ENCODE data around the gene CDH18.
"Not testable (repeated sequence)": the region's sequence is repeated elsewhere in the genome, so short reads cannot be mapped to it uniquely, and the experiment has no call there.

Gene CDH18

GRCh38 chr5:19859020-19859419 lies 129.0 kb downstream of the CDH18 start:
- DNase-seq (ENCODE audit: low read depth): no peak

DNA sequence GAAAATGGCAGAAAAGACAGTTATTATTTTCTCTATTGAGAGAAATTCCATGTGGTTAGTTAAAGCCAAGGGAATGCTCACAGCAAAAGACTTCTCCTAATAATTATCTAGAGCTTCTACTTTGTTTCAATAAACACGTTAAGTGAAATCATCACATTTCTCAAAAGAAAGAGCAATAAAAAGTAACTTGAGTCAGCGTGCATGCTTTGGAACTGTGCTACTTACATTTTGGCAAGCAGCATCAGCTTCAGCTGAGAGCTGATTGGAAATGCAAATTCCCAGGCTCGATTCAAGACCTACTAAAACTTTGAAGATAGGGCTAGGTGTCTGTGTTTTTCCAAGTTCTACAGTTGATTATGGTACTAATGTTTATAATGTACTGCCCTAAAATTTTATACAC lies 132.1 kb downstream of the CDH18 start:
- DNase-seq (ENCODE audit: low read depth): no peak

GRCh38 chr5:19855453-19855852 lies 132.5 kb downstream of the CDH18 start:
- no peak for DNase-seq (ENCODE audit: low read depth)

- DNase-seq (ENCODE audit: low read depth): no peak
Measured at GRCh38 chr5:19855031-19855430, 133.0 kb downstream of the CDH18 start.

GRCh38 chr5:19853616-19854240 lies 134.3 kb downstream of the CDH18 start:
- DNase-seq (ENCODE audit: low read depth): no peak

GRCh38 chr5:19837536-19838174 lies 150.3 kb downstream of the CDH18 start:
- no peak for DNase-seq (ENCODE audit: low read depth)

DNA sequence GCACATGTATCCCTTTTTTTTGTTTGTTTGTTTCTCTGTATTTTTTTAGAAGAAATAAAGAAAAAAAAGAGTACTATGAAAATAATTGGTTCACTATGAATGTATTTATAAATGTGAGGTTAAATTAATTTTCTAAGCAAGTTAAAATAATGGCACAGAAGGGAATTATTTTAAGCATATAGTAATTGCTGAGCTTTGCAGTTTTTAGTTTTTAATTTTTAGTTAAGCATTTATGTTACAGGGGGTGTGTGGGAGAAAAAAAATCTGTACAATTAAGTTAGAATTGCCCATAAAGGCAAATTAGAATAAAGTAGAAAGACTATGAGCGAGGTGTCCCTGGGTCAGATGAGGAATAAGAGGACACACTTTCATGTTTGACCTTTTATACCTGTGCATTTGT lies 152.6 kb downstream of the CDH18 start:
- no peak for DNase-seq (ENCODE audit: low read depth)

DNA sequence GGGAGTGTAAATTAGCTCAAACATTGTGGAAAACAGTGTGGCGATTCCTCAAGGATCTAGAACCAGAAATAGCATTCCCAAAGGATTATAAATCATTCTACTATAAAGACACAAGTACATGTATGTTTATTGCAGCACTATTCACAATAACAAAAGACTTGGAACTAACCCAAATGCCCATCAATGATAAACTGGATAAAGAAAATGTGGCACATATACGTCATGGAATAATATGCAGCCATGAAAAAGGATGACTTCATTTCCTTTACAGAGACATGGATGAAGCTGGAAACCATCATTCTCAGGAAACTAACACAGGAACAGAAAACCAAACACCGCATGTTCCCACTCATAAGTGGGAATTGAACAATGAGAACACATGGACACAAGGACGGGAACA lies 175.3 kb downstream of the CDH18 start:
- not testable (repeated sequence) for DNase-seq (ENCODE audit: low read depth)

DNA sequence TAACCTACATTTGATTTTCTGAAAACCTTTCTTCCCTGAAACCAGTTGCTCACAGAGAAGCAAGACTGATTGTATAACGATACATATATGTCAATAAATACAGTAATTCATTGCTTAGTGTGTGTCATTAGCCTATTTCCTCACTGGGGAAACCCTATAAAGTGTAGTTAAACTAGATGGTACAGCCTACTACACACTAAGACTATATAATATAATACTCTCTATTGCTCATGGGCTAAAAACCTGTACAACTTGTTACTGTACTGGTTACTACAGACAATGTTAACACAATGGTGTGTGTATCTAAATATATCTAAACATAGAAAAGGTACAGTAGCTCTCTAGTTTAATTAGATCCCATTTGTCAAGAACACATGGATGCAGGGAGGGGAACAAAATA lies 181.2 kb downstream of the CDH18 start:
- DNase-seq (ENCODE audit: low read depth): no peak

DNA sequence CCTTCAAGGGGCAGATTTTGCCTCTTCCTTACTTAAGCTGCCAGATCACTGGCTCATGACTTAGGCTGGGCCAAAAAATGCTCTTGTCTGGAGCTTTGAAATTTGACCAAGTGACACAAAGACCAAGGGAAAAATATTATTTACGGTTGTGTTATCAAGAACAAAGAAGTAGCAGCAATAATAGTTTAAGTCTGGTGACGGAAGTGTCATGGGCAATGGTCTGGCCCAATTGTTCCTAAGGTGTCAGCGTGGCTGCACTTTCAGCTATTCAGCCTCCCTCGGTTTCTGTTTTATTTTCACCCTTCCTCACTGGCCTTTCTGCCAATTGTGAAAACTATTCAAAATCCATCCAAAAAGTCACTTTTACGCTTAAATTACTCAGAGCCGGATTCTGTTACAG lies 185.3 kb downstream of the CDH18 start:
- DNase-seq (ENCODE audit: low read depth): no peak

- no peak for DNase-seq (ENCODE audit: low read depth)
Measured at GRCh38 chr5:19795218-19795617, 192.8 kb downstream of the CDH18 start.

GRCh38 chr5:19790829-19791466 lies 197.1 kb downstream of the CDH18 start:
- DNase-seq (ENCODE audit: low read depth): no peak

GRCh38 chr5:19782566-19782965 lies 205.4 kb downstream of the CDH18 start:
- DNase-seq (ENCODE audit: low read depth): no peak

GRCh38 chr5:19777363-19777762 lies 210.6 kb downstream of the CDH18 start:
- no peak for DNase-seq (ENCODE audit: low read depth)

DNA sequence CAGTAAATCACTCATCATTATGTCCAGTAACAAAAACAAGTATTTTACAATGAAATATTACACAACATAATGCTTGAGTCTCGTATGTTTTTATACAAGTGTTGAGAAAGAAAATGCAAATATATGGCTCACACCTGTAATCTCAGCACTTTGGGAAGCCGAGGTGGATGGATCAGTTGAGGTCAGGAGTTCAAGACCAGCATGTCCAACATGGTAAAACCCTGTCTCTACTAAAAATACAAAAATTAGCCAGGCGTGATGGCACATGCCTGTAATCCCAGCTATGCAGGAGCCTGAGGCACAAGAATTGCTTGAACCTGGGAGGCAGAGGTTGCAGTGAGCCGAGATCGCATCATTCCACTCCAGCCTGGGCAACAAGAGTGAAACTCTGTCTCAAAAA lies 211.1 kb downstream of the CDH18 start:
- not testable (repeated sequence) for DNase-seq (ENCODE audit: low read depth)

DNA sequence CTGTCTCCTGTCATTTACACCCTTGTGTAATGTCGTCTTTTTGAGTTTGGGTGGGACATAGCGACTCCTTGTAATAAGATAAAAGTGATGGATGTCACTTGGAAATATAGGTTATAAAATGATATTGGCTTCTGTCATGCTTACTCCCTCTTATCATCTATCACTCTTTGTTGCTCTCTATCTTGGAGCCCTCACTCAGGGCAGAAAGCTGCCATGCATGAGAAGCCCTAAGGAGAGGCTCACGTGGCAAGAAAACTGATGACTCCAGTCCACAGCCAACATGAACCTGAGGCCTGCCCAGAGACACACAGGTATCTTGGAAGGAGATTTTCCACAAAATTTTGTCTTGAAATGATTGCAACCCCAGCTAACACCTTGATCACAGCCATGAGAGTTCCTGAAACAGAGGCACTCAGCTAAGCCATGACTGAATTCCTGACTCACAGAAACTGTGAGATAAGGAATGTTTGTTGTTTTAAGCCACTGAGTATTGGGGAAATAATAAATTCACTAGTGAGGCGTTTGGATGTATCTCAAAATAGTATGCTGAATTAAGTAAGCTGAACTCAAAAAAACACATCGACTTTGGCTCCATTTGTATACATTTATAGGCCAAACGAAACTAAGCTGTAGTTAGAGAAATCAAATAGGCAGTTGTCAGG lies 216.7 kb downstream of the CDH18 start:
- DNase-seq (ENCODE audit: low read depth): no peak

DNA sequence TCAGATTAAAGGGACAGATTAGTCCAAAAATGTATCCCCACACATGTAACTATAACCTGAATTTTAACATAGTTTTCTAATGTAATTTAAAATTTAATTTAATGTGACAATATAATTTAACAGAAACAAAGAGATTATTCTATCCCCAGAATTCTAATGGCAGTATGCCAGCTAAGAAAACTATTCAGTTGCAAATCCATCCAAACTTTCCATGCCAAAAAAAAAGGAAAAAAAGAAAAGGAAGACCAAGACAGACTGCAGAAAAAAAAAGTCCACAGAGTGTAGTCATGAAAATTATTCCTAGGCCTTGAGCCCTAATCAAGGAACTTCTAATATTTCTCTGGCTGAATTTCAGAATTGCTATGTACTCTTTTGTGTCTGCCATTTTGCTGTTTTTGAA lies 217.6 kb downstream of the CDH18 start:
- DNase-seq (ENCODE audit: low read depth): no peak

DNA sequence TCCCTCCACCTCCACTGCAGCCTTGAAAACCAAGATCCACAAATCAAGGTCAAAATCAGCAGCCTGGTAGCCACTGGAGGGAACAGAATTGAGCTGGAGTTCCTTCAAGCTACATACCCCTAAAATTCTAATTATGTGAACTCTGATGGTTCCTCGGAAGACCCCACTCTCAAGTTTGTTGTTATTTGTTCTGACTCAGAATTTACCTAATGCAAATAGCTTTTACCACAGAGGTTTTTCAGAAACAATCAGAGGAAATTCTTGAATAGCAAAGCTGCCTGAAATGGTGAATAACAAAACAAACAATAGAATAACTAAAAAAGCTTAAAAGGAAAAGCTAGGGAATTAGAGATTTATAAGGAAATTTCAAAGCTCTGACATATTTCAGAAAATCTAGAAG lies 220.0 kb downstream of the CDH18 start:
- DNase-seq (ENCODE audit: low read depth): no peak

GRCh38 chr5:19753579-19753978 lies 234.4 kb downstream of the CDH18 start:
- no peak for DNase-seq (ENCODE audit: low read depth)

DNA sequence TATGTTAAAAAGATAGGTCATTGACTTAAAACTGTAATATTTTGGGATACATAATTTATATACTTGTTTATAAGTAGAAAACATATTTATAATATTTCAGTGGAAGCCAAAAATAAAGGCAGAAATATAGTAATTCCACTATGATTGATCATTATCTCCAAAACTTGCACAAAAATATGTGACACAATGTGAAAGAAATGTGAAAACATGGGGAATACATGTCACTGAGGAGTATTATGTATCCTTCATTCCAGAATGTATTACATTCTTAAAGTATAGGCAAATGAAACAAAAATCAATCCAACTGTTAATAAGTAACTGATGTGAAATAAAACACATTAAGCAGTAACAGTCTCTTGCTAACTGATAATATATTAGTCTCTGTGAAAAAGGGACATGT lies 236.7 kb downstream of the CDH18 start:
- DNase-seq (ENCODE audit: low read depth): no peak

DNA sequence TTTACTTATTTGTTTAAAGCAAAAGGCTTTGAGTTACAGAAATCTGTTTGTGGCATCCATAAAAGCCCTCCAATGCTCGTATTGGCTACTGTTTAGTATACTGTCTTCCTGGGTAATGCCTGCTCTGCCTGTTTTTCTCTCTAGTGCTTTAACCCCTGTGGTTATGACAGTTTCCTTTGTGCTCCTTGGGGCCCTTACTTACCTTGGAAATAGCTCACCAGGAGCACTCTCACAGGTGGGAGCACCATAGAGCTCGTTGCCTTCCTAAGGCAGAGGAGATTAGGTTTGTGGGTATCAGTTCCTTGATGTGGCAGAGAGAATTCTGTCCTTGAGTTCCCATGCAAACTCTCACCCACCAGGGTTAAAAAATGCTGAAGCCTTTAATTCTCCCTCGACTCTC lies 242.8 kb downstream of the CDH18 start:
- no peak for DNase-seq (ENCODE audit: low read depth)

DNA sequence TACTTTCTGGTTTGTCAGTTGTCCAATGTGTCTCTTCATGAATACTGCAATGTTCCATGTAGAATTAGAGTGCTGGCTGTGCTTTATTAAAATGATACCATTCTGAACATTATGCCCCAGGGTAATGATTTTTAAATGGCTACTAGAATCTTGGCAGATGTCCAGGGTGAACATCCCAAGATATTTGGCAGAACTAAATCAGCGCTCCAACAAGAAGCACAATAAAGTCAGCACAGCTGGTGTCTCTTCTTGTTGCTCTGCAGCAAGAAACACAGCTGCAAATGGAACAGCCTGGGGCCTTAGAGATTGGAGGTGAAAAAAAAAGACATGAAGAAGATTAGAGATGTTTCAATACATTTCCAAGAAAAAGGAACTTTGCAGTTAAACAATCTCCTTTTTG lies 248.3 kb downstream of the CDH18 start:
- no peak for DNase-seq (ENCODE audit: low read depth)

DNA sequence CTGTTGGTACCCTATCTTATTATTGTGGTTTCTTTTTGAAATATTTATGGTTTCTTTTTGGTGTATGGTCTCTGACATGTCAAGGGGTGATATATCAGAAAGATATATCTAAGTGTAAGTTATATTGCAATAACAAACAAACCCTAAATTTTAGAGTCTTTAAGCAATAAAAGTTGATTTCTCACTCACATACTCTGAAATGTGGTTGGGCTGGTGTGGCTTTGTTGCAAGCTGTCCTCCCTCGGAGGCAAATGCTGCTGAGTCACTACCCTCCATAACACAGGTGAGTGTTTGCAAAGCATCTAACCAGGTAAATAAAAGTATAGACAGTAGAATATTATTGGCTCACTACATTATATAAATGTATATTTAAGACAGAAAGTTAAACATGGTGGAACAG lies 253.2 kb downstream of the CDH18 start:
- DNase-seq (ENCODE audit: low read depth): no peak

All from T-helper 22 cell (primary cell).